GM23248 (cell line): ENCODE results near the gene MON2. TPM values are rescaled to one million over a fixed set of nuclear protein-coding genes. Genes with fewer than 3 reads are reported as not detected.
A peak's percentile ranks its signal among the peaks of the same experiment; 100 is the strongest.

Experiments
- DNase-seq: peaks from one replicate; pipeline ENCODE4 v3.0.0-alpha.2; 2015
- H2AFZ ChIP-seq: fragments of 200-600 bp; sonication (generic); 2 replicates; pipeline ENCODE4 v1.6.1; 2016; ENCODE audit warnings: antibody characterized with exemption
- H3F3A ChIP-seq: fragments of 200-600 bp; sonication (generic); 2 replicates; pipeline ENCODE4 v1.6.1; 2016; ENCODE audit warnings: mild to moderate bottlenecking, antibody characterized with exemption, mixed run types; ENCODE audit not compliant: insufficient read depth
- H3K27ac ChIP-seq: fragments of 200-600 bp; sonication (generic); 2 replicates; pipeline ENCODE4 v1.5.1; 2016; ENCODE audit warnings: mild to moderate bottlenecking
- H3K27me3 ChIP-seq: fragments of 200-600 bp; sonication (generic); replicated peaks from 2 replicates; pipeline ENCODE4 v1.6.1; 2016; ENCODE audit warnings: mild to moderate bottlenecking; ENCODE audit not compliant: insufficient read depth
- H3K36me3 ChIP-seq: fragments of 200-600 bp; sonication (generic); 2 replicates; pipeline ENCODE4 v1.6.1; 2016; ENCODE audit warnings: low read depth, mild to moderate bottlenecking
- H3K4me1 ChIP-seq: fragments of 200-600 bp; sonication (generic); 2 replicates; pipeline ENCODE4 v1.6.1; 2016; ENCODE audit warnings: mild to moderate bottlenecking; ENCODE audit not compliant: insufficient read depth
- H3K4me2 ChIP-seq: fragments of 200-600 bp; sonication (generic); one replicate; pipeline ENCODE4 v1.6.1; 2016; ENCODE audit warnings: mild to moderate bottlenecking; ENCODE audit not compliant: unreplicated experiment
- H3K4me3 ChIP-seq: fragments of 200-600 bp; sonication (generic); 2 replicates; pipeline ENCODE4 v1.5.1; 2016; ENCODE audit warnings: mild to moderate bottlenecking
- H3K79me2 ChIP-seq: fragments of 200-600 bp; sonication (generic); 2 replicates; pipeline ENCODE4 v1.6.1; 2016; ENCODE audit warnings: mild to moderate bottlenecking; ENCODE audit not compliant: insufficient read depth
- H3K9ac ChIP-seq: fragments of 200-600 bp; sonication (generic); 2 replicates; pipeline ENCODE4 v1.6.1; 2016; ENCODE audit warnings: mild to moderate bottlenecking
- H3K9me2 ChIP-seq: fragments of 200-600 bp; sonication (generic); 2 replicates; pipeline ENCODE4 v1.6.1; 2016; ENCODE audit warnings: mixed run types, mild to moderate bottlenecking, moderate library complexity; ENCODE audit not compliant: insufficient read depth
- H3K9me3 ChIP-seq: fragments of 200-600 bp; sonication (generic); one replicate; pipeline ENCODE4 v1.6.1; 2017; ENCODE audit warnings: low read depth
- H4K20me1 ChIP-seq: fragments of 200-600 bp; sonication (generic); 2 replicates; pipeline ENCODE4 v1.6.0; 2016; ENCODE audit not compliant: insufficient read depth
- EZH2 ChIP-seq: fragments of 200-600 bp; sonication (generic); IDR thresholded peaks from 2 replicates; pipeline ENCODE4 v1.6.1; 2018; ENCODE audit warnings: antibody characterized with exemption, mild to moderate bottlenecking; ENCODE audit not compliant: insufficient read depth, poor library complexity, severe bottlenecking
- EZH2phosphoT487 ChIP-seq: fragments of 200-600 bp; sonication (generic); IDR thresholded peaks from 2 replicates; pipeline ENCODE4 v1.6.1; 2018; ENCODE audit warnings: antibody characterized with exemption, moderate library complexity, mild to moderate bottlenecking, low read depth; ENCODE audit not compliant: insufficient read depth
- WGBS, 2 experiments: methylation state at CpG; one replicate each; pipeline ENCODE4 v1.1.6; 2015 to 2017; ENCODE audit warnings: low lambda C conversion rate in 2 of 2, low coverage in 1 of 2; ENCODE audit errors: missing lambda C conversion rate in 2 of 2; 5-methylcytosine and 5-hydroxymethylcytosine counted together
- in situ Hi-C: fragments of 300-500 bp; cut with MboI; formaldehyde crosslinking; loops from 2 replicates; pipeline ENCODE4 v1.15.0; 2020
- polyA plus RNA-seq: library from polyadenylated mRNA; unstranded; fragments of >200 nt; fragmentation: Nextera tagmentation; extraction: Ambion mirVana; gene quantifications from 2 replicates; pipeline ENCODE4 v1.2.1, GENCODE V29; 2016
- total RNA-seq: library from RNA; depleted of rRNA; stranded (reverse); fragments of >200 nt; shearing (Covaris generic); gene quantifications from 2 replicates; pipeline ENCODE4 v1.2.3, GENCODE V29; 2014

The MON2 gene
- total and polyA plus RNA-seq, 2 experiments from 2014 or later: 22.1 to 26.8 TPM

- Histone ChIP-seq H3K4me2 (no peak overlapping the region), H2AFZ (no peak overlapping the region), H3K4me3 (no peak overlapping the region), H3K9ac (no peak overlapping the region), H3K4me1 (peaks cover 18% of the 10 kb centered on the region), H3K27ac (no peak overlapping the region), H3K27me3 (no peaks in the 10 kb centered on the region), H3K9me2 (no peaks in the 10 kb centered on the region), H3K36me3 (no peaks in the 10 kb centered on the region), H3F3A (peaks cover 14% of the 10 kb centered on the region; the same call in 1 of the 2 replicates), H3K79me2 (no peaks in the 10 kb centered on the region), H3K9me3 (no peaks in the 10 kb centered on the region), H4K20me1 (no peaks in the 10 kb centered on the region)
- no peak for DNase-seq
- TF ChIP-seq EZH2 (no peak), EZH2phosphoT487 (no peak)
- in situ Hi-C loops: no loop called here
- 92 to 95% methylated on average over 1 of the region's 1 CpG for WGBS, 2 experiments
Observed at GRCh38 chr12:62635649-62636048, 169.0 kb downstream of the MON2 start.

GRCh38 chr12:62637679-62638078, 171.1 kb downstream of the MON2 start:
- H3K9me2 ChIP-seq: no peaks in the 10 kb centered on the region
- no peak overlapping the region for H2AFZ ChIP-seq
- H3F3A ChIP-seq: peaks cover 17% of the 10 kb centered on the region; the same call in 1 of the 2 replicates
- in situ Hi-C loops: no loop called here
- DNase-seq: no peak
- no peaks in the 10 kb centered on the region for H3K79me2 ChIP-seq
- WGBS, 2 experiments: 60 to 66% methylated on average over 5 of the region's 5 CpGs
- H3K36me3 ChIP-seq: no peaks in the 10 kb centered on the region
- H3K27me3 ChIP-seq: no peaks in the 10 kb centered on the region
- no peaks in the 10 kb centered on the region for H3K9me3 ChIP-seq
- H3K27ac ChIP-seq: no peak overlapping the region
- no peak overlapping the region for H3K9ac ChIP-seq
- TF ChIP-seq EZH2phosphoT487 (no peak), EZH2 (no peak)
- no peaks in the 10 kb centered on the region for H4K20me1 ChIP-seq
- H3K4me3 ChIP-seq: no peak overlapping the region
- H3K4me1 ChIP-seq: peaks cover 18% of the 10 kb centered on the region
- no peak overlapping the region for H3K4me2 ChIP-seq

- Histone ChIP-seq H3K4me2 (peak overlapping the region; percentile 52), H3K9ac (peak overlapping the region; percentile 42), H3K9me2 (no peaks in the 10 kb centered on the region), H3K4me1 (peaks cover 15% of the 10 kb centered on the region), H3K9me3 (no peaks in the 10 kb centered on the region), H4K20me1 (no peaks in the 10 kb centered on the region), H3K27ac (peak overlapping the region; percentile 49), H3K4me3 (peak overlapping the region; percentile 31; the same call in 1 of the 2 replicates), H3K27me3 (no peaks in the 10 kb centered on the region), H3F3A (peaks cover 17% of the 10 kb centered on the region; the same call in 1 of the 2 replicates), H3K36me3 (no peaks in the 10 kb centered on the region), H3K79me2 (no peaks in the 10 kb centered on the region), H2AFZ (peak overlapping the region; percentile 69)
- no peak for TF ChIP-seq EZH2phosphoT487
- no peak for TF ChIP-seq EZH2
- 32 to 34% methylated on average over 4 of the region's 4 CpGs for WGBS, 2 experiments
- peak; percentile 77 for DNase-seq
- in situ Hi-C loops: no loop called here
Observed at GRCh38 chr12:62640910-62641448, 174.4 kb downstream of the MON2 start.

- Histone ChIP-seq H2AFZ (no peak overlapping the region), H3K4me2 (no peak overlapping the region), H3K4me1 (peaks cover 15% of the 10 kb centered on the region), H3K4me3 (no peak overlapping the region), H3K9ac (no peak overlapping the region), H3K9me2 (no peaks in the 10 kb centered on the region), H3K27ac (no peak overlapping the region), H3F3A (peaks cover 17% of the 10 kb centered on the region; the same call in 1 of the 2 replicates), H3K9me3 (no peaks in the 10 kb centered on the region), H3K36me3 (no peaks in the 10 kb centered on the region), H3K79me2 (no peaks in the 10 kb centered on the region), H3K27me3 (no peaks in the 10 kb centered on the region), H4K20me1 (no peaks in the 10 kb centered on the region)
- no peak for DNase-seq
- TF ChIP-seq EZH2 (no peak), EZH2phosphoT487 (no peak)
- in situ Hi-C loops: no loop called here
- WGBS, 2 experiments: 38 to 61% methylated on average over 2 of the region's 2 CpGs
Observed at GRCh38 chr12:62642486-62642885, 175.9 kb downstream of the MON2 start.

GRCh38 chr12:62643486-62643885, 176.9 kb downstream of the MON2 start:
- H3K36me3 ChIP-seq: no peaks in the 10 kb centered on the region
- DNase-seq: peak; percentile 34

More at GRCh38 chr12:62643486-62643885, 176.9 kb downstream of the MON2 start:
- TF ChIP-seq EZH2phosphoT487: no peak
- TF ChIP-seq EZH2: no peak
- H3K27ac ChIP-seq: no peak overlapping the region
- no peaks in the 10 kb centered on the region for H4K20me1 ChIP-seq
- peaks cover 15% of the 10 kb centered on the region for H3K4me1 ChIP-seq
- in situ Hi-C loops: no loop called here
- no peaks in the 10 kb centered on the region for H3K27me3 ChIP-seq
- no peak overlapping the region for H2AFZ ChIP-seq
- H3K4me2 ChIP-seq: no peak overlapping the region
- WGBS, 2 experiments: 98 to 100% methylated on average over 2 of the region's 2 CpGs
- no peaks in the 10 kb centered on the region for H3K9me2 ChIP-seq
- peaks cover 17% of the 10 kb centered on the region; the same call in 1 of the 2 replicates for H3F3A ChIP-seq
- no peaks in the 10 kb centered on the region for H3K79me2 ChIP-seq
- no peaks in the 10 kb centered on the region for H3K9me3 ChIP-seq
- no peak overlapping the region for H3K9ac ChIP-seq
- H3K4me3 ChIP-seq: no peak overlapping the region
